Measurements from ENCODE around the gene TADA2B.

The TADA2B gene

GRCh38 chr4:7041801-7042502, 1.2 kb upstream of the TADA2B start:
- DNase-seq = no peak

GRCh38 chr4:7042503-7043283, 479 bp upstream of the TADA2B start:
- peak; percentile 92 for DNase-seq

GRCh38 chr4:7044137-7044930, 1.2 kb downstream of the TADA2B start:
- no peak for DNase-seq

GRCh38 chr4:7045553-7045952, 2.4 kb downstream of the TADA2B start:
- DNase-seq = no peak

- DNase-seq = no peak
Measured at GRCh38 chr4:7045961-7046921, 3.1 kb downstream of the TADA2B start.

GRCh38 chr4:7046971-7047370, 3.8 kb downstream of the TADA2B start:
- DNase-seq = no peak

- DNase-seq = no peak
Measured at GRCh38 chr4:7048642-7049041, 5.5 kb downstream of the TADA2B start.

GRCh38 chr4:7049295-7049694, 6.1 kb downstream of the TADA2B start:
- no peak for DNase-seq

GRCh38 chr4:7049739-7050138, 6.6 kb downstream of the TADA2B start:
- no peak for DNase-seq

- no peak for DNase-seq
Measured at GRCh38 chr4:7050481-7051143, 7.4 kb downstream of the TADA2B start.

- DNase-seq = no peak
Measured at GRCh38 chr4:7051144-7051495, 7.9 kb downstream of the TADA2B start.

GRCh38 chr4:7051905-7052304, 8.7 kb downstream of the TADA2B start:
- no peak for DNase-seq

- DNase-seq = no peak
Measured at GRCh38 chr4:7052313-7052712, 9.1 kb downstream of the TADA2B start.

- no peak for DNase-seq
Measured at GRCh38 chr4:7052923-7053715, 9.9 kb downstream of the TADA2B start.

GRCh38 chr4:7054106-7054880, 11.1 kb downstream of the TADA2B start:
- no peak for DNase-seq

GRCh38 chr4:7055111-7055989, 12.2 kb downstream of the TADA2B start:
- no peak for DNase-seq

GRCh38 chr4:7055990-7056325, 12.8 kb downstream of the TADA2B start:
- no peak for DNase-seq

GRCh38 chr4:7058792-7059191, 15.6 kb downstream of the TADA2B start:
- no peak for DNase-seq

GRCh38 chr4:7059662-7060061, 16.5 kb downstream of the TADA2B start:
- DNase-seq = no peak

Data from stimulated activated CD4-positive, alpha-beta T cell treated with anti-CD3 and anti-CD28 coated beads, Interleukin-4, amount 100 ng/mL, for 24 hours (primary cell).